Activated T-cell treated with anti-CD3 and anti-CD28 coated beads, Interleukin-2, amount 50 U/mL, for 4 hours (primary cell): Measurements from ENCODE around the gene IFT25. TPM values are rescaled to one million over a fixed set of nuclear protein-coding genes. Genes with fewer than 3 reads are reported as not detected.
A peak's percentile ranks its signal among the peaks of the same experiment; 100 is the strongest.
"Not testable (repeated sequence)": the region's sequence is repeated elsewhere in the genome, so short reads cannot be mapped to it uniquely, and the experiment has no call there.

Experiments used
- ATAC-seq, 2 donors: fragments of 200-7000 bp; cut with Tn5 transposase; one replicate each; pipeline ENCODE4 v1.10.0; 2021
- DNase-seq: peaks from one replicate; pipeline ENCODE4 v3.0.0-alpha.2; 2020
- H3K27me3 Mint-ChIP-seq: one replicate; pipeline ENCODE4 v1.8.0; 2021; ENCODE audit warnings: low read depth, mixed read lengths
- H3K36me3 Mint-ChIP-seq: one replicate; pipeline ENCODE4 v1.8.0; 2022; ENCODE audit warnings: mixed read lengths; ENCODE audit not compliant: insufficient read depth
- H3K4me1 Mint-ChIP-seq: one replicate; pipeline ENCODE4 v1.8.0; 2021; ENCODE audit warnings: low read depth, mixed read lengths
- H3K4me3 Mint-ChIP-seq: one replicate; pipeline ENCODE4 v1.8.0; 2021; ENCODE audit warnings: mild to moderate bottlenecking, moderate library complexity, mixed read lengths
- H3K9me3 Mint-ChIP-seq: one replicate; pipeline ENCODE4 v1.8.0; 2021; ENCODE audit warnings: mixed read lengths
- total RNA-seq, 3 donors: library from RNA; stranded (reverse); gene quantifications; one replicate each; pipeline ENCODE4 v1.2.1, GENCODE V29; 2021

IFT25 gene
- total RNA-seq = 10 to 100 TPM; 26.0 to 31.5 (median 28.1) TPM

DNA sequence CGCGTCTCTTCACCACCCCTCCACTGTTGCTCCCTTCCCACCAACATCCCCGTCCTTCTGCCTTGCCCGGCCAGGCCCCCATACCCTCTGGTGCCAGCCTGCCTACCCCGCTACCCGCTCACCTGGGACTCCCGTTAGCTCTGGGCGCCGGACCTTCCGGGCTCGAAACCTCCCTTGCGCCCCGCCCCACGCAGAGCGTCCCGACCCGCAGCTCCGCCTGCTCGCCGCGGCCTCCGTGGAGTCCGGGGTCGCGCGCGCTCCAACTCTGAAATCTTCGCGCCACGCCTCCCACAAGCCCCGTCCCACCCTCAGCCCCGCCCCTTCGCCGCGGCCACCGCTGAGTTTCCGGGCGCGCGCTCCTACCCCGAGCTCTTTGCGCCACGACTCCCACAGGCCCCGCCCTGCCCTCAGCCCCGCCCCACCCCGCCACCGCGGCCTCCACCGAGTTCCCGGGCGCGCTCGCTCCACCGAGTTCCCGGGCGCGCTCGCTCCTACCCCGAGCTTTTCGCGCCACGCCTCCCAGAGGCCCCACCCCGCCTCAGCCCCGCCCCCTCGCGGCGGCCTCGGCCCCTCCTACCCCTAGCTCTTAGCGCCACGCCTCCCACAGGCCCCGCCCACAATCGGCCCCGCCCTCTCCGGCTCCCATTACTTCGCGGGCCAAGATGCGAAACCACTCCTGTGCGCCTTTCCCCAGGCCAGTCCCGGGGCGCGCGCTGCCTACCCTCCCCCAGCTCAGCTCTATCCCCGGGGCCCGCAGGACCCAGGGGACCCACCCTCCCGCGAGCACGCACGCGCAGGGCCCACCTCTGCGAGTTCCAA, at the start of gene IFT25:
IFT25 (minus strand) TSS at position 267 of the 819 bp plus-strand sequence. CDS start 5,617 bp downstream, outside the sequence.
- no peaks in the 10 kb centered on the region for H3K36me3 Mint-ChIP-seq
- no peaks in the 10 kb centered on the region for H3K27me3 Mint-ChIP-seq
- peak within 1 kb of the TSS; percentile 94 for H3K4me3 Mint-ChIP-seq
- ATAC-seq = peak; percentile 78 to 84
- peaks cover 35% of the 10 kb centered on the region for H3K4me1 Mint-ChIP-seq
- peak; percentile 100 for DNase-seq
- no peaks in the 10 kb centered on the region for H3K9me3 Mint-ChIP-seq

DNA sequence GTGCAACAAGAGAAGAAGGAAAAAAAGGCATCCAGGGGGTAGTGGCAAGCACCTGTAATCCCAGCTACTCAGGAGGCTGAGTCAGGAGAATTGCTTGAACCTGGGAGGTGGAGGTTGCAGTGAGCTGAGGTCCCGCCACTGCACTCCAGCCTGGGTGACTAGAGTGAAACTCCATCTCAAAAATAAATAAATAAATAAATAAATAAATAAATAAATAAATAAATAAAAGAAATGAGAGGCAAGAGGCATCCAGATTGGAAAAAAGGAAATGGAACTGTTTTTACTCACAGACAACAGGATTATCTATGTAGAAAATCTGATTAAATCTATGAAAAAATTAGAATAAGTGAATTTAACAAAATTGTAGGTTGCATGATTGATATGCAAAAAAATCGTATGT, 49.0 kb upstream of the IFT25 start:
- not testable (repeated sequence) for H3K4me1 Mint-ChIP-seq, ATAC-seq, H3K27me3 Mint-ChIP-seq, H3K36me3 Mint-ChIP-seq, H3K9me3 Mint-ChIP-seq, H3K4me3 Mint-ChIP-seq, DNase-seq

DNA sequence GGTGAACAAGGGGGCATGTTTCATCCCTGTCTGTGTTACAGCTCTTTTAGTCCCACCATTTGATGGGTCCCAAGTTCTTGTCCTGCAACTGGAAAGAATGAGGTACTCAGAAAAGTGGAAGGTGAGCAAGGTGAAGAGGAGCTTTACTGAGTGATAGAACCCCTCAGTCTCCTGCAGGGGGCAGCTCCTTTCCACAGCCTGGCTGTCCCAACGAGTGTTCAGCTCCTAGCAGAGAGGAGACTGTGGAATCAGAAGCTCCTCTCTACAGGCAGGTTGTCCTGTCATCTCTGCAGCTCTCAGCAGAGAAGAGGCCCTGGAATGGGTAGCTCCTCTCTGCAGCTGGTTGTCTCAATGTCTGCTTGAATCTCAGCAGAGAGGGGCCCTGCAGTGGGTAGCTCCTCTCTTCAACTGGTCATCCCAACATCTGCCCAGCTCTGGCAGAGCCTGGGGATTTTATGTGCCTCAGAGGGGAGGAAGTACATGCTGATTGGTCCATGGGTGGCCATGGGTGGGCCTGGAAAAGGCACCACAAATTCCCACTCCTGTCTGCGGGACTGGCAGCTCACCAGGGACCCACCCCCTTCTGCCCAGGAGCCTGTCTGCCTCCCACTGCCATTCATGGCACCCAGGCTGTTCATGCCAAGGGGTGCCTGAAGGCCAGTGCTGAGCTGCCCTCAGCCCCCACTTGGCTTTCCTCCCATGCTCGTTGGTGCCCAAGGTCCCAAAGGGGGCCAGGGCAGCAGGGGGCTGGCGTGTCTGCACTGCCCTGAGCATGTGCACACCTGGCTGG, 46.8 kb upstream of the IFT25 start:
- Mint-ChIP-seq H3K9me3 (no peaks in the 10 kb centered on the region), H3K4me1 (peaks cover 3% of the 10 kb centered on the region), H3K4me3 (no peak overlapping the region), H3K27me3 (no peaks in the 10 kb centered on the region), H3K36me3 (no peaks in the 10 kb centered on the region)
- DNase-seq = no peak
- no peak for ATAC-seq

DNA sequence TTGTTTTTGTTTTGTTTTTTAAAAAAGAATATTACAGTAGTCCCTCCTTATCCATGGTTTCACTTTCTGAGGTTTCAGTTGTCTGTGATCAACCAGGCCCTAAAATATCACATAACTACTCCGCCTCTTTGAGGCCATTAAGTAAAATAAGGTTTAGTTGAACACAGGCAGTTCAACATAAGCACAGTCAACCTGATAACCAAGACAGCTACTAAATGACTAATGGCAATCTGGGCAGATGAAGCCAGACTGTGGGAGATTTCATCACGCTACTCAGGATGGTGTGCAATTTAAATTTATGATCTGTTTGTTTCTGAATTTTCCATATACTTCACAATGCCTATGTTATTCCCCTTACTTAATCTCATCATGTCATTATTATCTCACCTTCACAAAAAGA, 42.4 kb upstream of the IFT25 start:
- no peak for DNase-seq
- Mint-ChIP-seq H3K36me3 (no peaks in the 10 kb centered on the region), H3K4me3 (no peak overlapping the region), H3K27me3 (no peaks in the 10 kb centered on the region), H3K4me1 (peaks cover 20% of the 10 kb centered on the region), H3K9me3 (peaks cover 3% of the 10 kb centered on the region)
- ATAC-seq = peak; percentile 62 to 82

DNA sequence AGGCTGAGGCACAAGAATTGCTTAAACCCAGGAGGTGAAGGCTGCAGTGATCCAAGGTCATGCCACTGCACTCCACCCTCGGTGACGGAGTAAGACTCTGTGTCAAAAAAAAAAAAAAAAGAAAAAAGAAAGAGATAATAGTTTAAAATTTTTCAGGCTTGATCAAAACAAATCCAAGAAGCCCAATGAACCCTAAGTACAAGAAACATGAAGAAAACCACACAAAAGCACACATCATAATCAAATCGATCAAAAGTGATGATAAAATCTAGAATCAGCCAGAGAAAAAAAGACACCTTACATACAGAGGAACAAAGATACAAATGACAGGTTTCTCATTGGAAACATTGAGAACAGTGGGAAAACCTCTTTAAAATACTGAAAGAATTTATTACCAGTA, 41.0 kb upstream of the IFT25 start:
- ATAC-seq = no peak

DNA sequence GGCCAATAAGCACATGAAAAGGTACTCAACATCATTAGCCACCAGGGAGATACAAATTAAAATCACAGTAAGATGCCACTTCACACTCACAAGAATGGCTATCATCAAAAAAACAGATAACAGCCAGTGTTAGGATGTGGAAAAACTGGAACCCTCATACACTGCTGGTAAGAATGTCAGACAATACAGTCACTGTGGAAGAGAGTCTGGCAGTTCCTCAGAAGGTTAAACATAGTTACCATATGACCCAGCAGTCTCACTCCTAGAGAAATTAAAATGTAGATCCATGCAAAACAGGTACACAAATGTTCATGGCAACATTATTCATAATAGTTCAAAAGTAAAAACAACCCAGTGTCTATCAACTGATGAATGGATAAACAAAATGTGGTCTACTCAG, 39.2 kb upstream of the IFT25 start:
- H3K9me3 Mint-ChIP-seq = peaks cover 3% of the 10 kb centered on the region
- peaks cover 20% of the 10 kb centered on the region for H3K4me1 Mint-ChIP-seq
- no peak overlapping the region for H3K4me3 Mint-ChIP-seq
- ATAC-seq = no peak
- no peak for DNase-seq
- no peaks in the 10 kb centered on the region for H3K36me3 Mint-ChIP-seq
- no peaks in the 10 kb centered on the region for H3K27me3 Mint-ChIP-seq

More for the DNA sequence above, 41.0 kb upstream of the IFT25 start:
- H3K4me1 Mint-ChIP-seq = peaks cover 20% of the 10 kb centered on the region
- peaks cover 3% of the 10 kb centered on the region for H3K9me3 Mint-ChIP-seq
- no peaks in the 10 kb centered on the region for H3K27me3 Mint-ChIP-seq
- H3K4me3 Mint-ChIP-seq = no peak overlapping the region
- no peak for DNase-seq
- no peaks in the 10 kb centered on the region for H3K36me3 Mint-ChIP-seq

DNA sequence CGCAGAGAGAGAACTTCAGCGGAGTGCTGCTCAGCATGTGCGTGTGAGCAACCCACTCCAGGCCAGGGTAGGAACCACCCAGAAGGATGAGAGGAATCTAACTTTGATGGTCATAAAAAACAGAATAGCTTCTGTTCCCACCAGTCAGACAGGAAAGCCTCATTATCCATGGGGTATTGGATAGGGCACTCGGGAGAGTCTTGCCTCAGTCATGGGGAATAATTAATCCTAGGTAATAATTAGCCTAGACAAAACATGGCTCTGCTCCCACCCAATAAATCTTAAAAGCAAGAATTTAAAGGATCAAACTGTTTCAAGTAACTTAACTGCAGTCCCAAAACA, 37.2 kb upstream of the IFT25 start:
- DNase-seq = no peak
- Mint-ChIP-seq H3K9me3 (peaks cover 3% of the 10 kb centered on the region), H3K4me1 (peaks cover 17% of the 10 kb centered on the region), H3K4me3 (no peak overlapping the region), H3K27me3 (no peaks in the 10 kb centered on the region), H3K36me3 (no peaks in the 10 kb centered on the region)
- ATAC-seq = no peak

DNA sequence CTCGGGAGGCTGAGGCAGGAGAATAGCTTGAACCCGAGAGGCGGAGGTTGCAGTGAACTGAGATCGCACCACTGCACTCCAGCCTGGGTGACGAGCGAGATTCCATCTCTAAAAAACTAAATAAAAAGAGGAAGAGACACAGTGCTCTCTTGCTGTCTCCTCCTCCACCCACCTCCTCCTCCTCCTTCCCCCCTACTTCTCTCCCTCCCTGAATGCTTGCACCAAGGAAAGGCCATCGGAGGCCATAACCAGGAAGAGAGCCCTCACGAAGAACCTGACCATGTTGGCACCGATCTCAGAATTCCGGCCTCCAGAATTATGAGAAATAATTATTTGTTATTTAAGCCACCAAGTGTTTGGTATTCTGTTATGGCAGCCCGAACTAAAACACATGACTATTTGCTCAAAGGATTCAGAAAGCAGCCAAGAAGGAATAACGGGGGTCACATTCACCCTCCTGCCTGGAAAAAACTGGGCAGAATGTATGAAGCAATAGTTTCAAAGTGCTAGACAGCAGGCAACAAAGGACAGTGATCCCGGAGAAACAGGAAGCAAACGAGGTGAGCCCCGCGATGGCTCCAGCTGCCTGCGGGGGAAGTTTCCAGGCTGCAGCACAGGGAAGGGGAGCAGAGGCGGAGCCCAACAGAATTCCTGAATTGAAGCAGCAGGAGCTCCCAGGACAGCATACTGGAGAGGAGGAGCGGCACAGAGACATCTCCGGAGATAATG, 36.7 kb upstream of the IFT25 start:
- no peak for DNase-seq
- ATAC-seq = no peak
- Mint-ChIP-seq H3K4me1 (peaks cover 17% of the 10 kb centered on the region), H3K9me3 (peaks cover 3% of the 10 kb centered on the region), H3K4me3 (no peak overlapping the region), H3K27me3 (no peaks in the 10 kb centered on the region), H3K36me3 (no peaks in the 10 kb centered on the region)

DNA sequence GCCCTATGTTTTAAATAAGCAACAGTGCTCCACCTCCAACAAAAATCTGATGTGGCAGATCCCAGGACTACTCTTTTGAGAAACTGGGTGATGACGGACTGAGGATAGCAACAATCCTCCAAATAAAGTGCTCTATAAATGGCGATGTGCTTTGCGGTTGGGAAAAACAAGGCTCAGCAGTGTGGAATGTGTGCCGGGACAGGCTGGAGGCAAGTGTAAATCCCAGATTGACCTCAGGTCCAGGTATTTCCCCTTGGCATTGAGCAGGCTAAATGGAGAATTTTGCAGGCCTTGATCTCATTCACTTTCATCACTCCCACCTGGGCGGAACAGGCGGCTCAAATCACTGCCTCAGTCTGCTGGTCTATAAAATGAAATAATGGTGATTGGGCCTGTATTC, 35.7 kb upstream of the IFT25 start:
- H3K4me3 Mint-ChIP-seq = no peak overlapping the region
- no peak for ATAC-seq
- H3K9me3 Mint-ChIP-seq = no peaks in the 10 kb centered on the region
- H3K36me3 Mint-ChIP-seq = no peaks in the 10 kb centered on the region
- H3K4me1 Mint-ChIP-seq = peaks cover 9% of the 10 kb centered on the region
- no peaks in the 10 kb centered on the region for H3K27me3 Mint-ChIP-seq
- no peak for DNase-seq

DNA sequence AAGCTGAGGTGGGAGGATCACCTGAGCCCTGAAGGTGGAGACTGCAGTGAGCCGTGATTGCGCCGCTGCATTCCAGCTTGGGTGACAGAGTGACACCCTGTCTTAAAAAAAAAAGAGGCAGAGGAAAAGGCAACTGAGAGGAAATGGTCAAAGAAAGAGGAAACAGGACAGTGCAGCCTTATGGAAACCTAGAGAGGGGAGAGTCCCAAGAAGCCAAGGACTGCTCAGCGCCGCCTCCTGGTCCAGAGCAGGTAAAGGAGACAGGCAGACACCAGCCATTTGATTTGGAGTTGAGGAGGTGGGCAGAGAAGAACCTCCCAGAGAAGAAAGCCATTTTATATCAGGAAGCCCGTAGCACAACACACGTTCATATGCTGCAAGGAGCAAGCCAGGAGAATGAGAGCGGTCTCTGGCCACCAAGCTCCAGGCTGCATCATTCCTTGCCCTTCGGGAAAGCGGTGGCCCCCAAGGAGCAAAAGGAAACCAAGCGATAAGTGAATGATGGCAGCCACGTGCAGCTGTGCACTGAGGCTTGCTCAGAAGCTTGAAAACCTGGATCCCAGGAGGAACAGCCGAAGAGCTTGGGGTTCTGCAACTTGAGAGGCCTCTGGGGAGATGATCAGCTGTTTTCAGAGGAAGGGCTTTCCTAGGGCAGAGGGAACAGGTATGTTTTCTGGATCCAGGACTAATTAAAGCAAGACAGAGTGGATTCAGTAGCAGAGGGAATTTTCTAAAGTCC, 34.4 kb upstream of the IFT25 start:
- Mint-ChIP-seq H3K36me3 (no peaks in the 10 kb centered on the region), H3K9me3 (no peaks in the 10 kb centered on the region)
- ATAC-seq = no peak

DNA sequence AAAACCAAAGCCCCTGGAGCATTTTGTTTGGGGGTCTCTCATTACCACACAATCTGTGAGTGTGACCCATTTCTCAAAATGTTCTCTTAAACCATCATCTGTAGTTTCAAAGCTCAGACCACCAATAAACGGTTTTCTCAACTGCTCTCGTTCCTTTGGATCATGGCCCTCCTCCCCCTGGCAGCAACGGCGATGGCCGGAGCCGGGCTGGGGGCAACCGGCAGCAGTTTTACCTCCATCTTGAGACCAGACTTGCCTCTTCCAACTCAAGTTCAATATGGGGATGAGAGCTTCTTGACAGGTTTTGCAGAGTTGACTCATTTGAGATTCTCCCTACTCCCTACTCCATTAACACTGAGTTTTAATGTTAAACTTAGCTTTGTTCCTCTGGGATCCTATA, 30.4 kb upstream of the IFT25 start:
- no peak for ATAC-seq
- H3K4me1 Mint-ChIP-seq = no peaks in the 10 kb centered on the region
- H3K9me3 Mint-ChIP-seq = no peaks in the 10 kb centered on the region
- H3K27me3 Mint-ChIP-seq = no peaks in the 10 kb centered on the region
- no peak for DNase-seq
- H3K36me3 Mint-ChIP-seq = peaks cover 11% of the 10 kb centered on the region
- H3K4me3 Mint-ChIP-seq = no peak overlapping the region

More for the DNA sequence above, 34.4 kb upstream of the IFT25 start:
- Mint-ChIP-seq H3K4me3 (no peak overlapping the region), H3K4me1 (peaks cover under 1% of the 10 kb centered on the region), H3K27me3 (no peaks in the 10 kb centered on the region)
- DNase-seq = no peak

DNA sequence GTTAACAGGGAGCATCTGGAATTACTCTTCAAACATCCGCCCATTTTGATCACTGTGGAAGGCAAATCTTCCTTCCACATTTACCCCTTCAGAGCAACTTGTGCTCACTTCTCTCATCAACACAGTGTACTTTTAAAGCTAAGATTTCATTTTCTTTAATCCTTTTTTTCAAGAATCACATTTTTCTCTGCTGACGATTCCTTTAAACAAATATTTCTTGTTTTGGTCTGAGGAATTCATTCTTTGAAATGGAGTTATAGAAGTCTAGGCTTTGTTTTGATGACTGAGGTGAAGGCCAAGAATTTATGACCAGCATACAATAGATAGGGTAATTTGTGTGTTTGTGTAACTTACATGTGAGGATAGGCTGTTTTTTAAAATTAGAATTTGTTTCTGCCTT, 26.2 kb upstream of the IFT25 start:
- Mint-ChIP-seq H3K4me3 (no peak overlapping the region), H3K27me3 (no peaks in the 10 kb centered on the region), H3K4me1 (no peaks in the 10 kb centered on the region), H3K36me3 (peaks cover 30% of the 10 kb centered on the region), H3K9me3 (no peaks in the 10 kb centered on the region)
- ATAC-seq = no peak
- DNase-seq = no peak

DNA sequence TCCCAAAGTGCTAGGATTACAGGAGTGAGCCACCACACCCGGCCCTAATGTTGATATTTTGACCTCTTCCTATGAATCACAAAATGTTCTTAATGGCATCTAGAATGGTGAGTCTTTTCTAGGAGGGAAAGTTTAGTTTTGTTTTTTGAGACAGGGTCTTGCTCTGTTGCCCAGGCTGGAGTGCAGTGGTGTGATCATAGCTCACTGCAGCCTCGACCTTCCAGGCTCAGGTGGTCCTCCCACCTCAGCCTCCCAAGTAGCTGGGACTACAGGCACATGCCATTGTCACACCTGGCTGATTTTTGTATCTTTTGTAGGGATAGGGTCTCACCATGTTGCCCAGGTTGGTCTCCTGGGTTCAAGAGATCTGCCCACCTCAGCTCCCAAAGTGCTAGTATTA, 23.8 kb upstream of the IFT25 start:
- not testable (repeated sequence) for H3K4me3 Mint-ChIP-seq, H3K9me3 Mint-ChIP-seq, H3K27me3 Mint-ChIP-seq, ATAC-seq, H3K4me1 Mint-ChIP-seq, DNase-seq
- H3K36me3 Mint-ChIP-seq = peaks cover 40% of the 10 kb centered on the region

DNA sequence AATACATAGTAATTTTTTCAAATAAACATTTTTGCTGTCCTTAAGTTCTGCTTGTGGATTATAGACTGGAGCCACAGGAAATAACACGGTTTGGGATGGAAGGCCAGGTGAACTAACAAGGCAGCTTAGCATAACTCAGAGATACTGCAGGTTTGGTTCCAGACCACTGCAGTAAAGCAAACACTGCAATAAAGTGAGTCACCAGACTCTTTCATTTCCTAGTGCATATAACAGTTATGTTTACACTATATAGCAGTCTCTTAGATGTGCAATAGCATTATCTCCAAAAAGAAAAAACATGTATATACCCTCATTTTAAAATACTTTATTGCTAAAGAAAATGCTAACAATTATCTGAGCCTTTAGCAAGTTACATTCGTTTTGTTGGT, 22.6 kb upstream of the IFT25 start:
- H3K9me3 Mint-ChIP-seq = no peaks in the 10 kb centered on the region
- H3K4me1 Mint-ChIP-seq = no peaks in the 10 kb centered on the region
- DNase-seq (no peak), ATAC-seq (no peak)
- no peaks in the 10 kb centered on the region for H3K27me3 Mint-ChIP-seq
- H3K36me3 Mint-ChIP-seq = peaks cover 45% of the 10 kb centered on the region
- H3K4me3 Mint-ChIP-seq = no peak overlapping the region
